Measurements from ENCODE around the gene SLC5A4.

Gene SLC5A4

GRCh38 chr22:32226326-32227104 is 28.6 kb downstream of the SLC5A4 start:
- DNase-seq, result no peak

DNA sequence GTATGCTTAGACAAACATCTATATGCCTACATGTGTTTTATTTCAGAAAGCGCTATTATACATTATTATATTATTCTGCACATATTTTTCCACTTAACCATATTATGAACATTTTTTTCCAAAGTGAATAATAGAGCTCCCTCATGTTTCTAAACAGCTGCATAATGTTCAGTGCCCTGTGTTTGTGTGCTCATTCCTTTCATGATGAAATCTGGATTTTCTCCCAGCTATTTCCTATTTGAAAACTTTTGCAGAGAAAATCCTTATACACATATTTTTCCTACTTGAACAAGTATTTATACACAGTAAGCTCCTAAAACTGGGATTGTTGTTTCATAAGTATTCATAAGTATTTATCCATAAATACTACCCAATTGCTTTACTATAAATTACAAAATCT is 32.2 kb downstream of the SLC5A4 start:
- TF ChIP-seq CTCF (IDR thresholded peaks at IDR 0.05; ENCODE audit: low read depth, low read length), result no peak
- no peaks in the 10 kb centered on the region for H3K27me3 ChIP-seq (ENCODE audit: insufficient read depth, low read depth, severe bottlenecking)
- no peak for DNase-seq
- no peaks in the 10 kb centered on the region for H3K36me3 ChIP-seq
- H3K9me3 ChIP-seq (ENCODE audit: severe bottlenecking), result no peaks in the 10 kb centered on the region
- no peak overlapping the region for H3K4me3 ChIP-seq (ENCODE audit: low read depth, low read length)
- H3K27ac ChIP-seq, result no peak overlapping the region

More at GRCh38 chr22:32226326-32227104, 28.6 kb downstream of the SLC5A4 start:
- H3K27ac ChIP-seq, result no peak overlapping the region
- no peaks in the 10 kb centered on the region for H3K9me3 ChIP-seq (ENCODE audit: severe bottlenecking)
- H3K27me3 ChIP-seq (ENCODE audit: insufficient read depth, low read depth, severe bottlenecking), result peaks cover 6% of the 10 kb centered on the region
- no peaks in the 10 kb centered on the region for H3K36me3 ChIP-seq
- TF ChIP-seq CTCF (IDR thresholded peaks at IDR 0.05; ENCODE audit: low read depth, low read length), result no peak
- no peak overlapping the region for H3K4me3 ChIP-seq (ENCODE audit: low read depth, low read length)

DNA sequence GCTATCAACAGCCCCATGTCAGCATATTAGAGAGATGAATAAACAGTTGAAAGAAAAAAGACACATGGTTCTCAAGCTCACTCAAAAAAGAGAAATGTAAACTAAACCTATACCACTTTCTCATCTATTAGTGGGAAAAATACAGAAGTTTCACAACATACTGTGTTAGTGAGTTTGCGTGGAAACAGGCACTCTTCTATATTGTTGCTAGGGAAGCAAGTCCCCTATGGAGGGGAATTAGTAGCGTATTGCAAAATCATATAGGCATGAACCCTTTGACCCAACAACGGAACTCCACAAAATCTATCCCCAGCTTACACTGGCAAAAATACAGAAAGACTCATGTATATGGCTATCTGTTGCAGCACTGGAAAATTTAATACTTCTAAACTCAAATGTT is 36.1 kb downstream of the SLC5A4 start:
- no peak for DNase-seq
- H3K27ac ChIP-seq, result no peak overlapping the region
- no peaks in the 10 kb centered on the region for H3K36me3 ChIP-seq
- no peaks in the 10 kb centered on the region for H3K27me3 ChIP-seq (ENCODE audit: insufficient read depth, low read depth, severe bottlenecking)
- no peaks in the 10 kb centered on the region for H3K9me3 ChIP-seq (ENCODE audit: severe bottlenecking)
- no peak overlapping the region for H3K4me3 ChIP-seq (ENCODE audit: low read depth, low read length)
- TF ChIP-seq CTCF (IDR thresholded peaks at IDR 0.05; ENCODE audit: low read depth, low read length), result no peak

DNA sequence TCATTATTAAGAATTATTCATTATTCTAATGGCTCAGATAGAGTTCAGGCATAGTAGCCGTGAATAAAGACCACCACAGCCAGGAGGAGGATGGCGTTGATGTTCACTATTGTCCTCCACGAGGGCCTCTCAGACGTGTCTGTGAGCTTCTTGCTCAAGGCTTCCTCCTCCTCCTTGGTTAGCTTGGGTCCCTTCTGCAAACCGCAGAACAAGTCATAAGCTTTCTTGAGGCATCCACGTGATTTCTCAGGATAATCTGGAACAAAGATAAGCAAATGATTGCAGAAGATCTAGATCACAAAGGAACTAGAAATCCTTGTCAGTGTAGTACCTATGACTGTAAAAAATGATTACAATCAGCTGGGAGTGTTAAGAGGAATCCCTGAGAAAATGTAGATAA is 36.7 kb downstream of the SLC5A4 start:
- no peak overlapping the region for H3K27ac ChIP-seq
- no peaks in the 10 kb centered on the region for H3K9me3 ChIP-seq (ENCODE audit: severe bottlenecking)
- DNase-seq, result no peak
- no peak overlapping the region for H3K4me3 ChIP-seq (ENCODE audit: low read depth, low read length)
- no peaks in the 10 kb centered on the region for H3K36me3 ChIP-seq
- no peaks in the 10 kb centered on the region for H3K27me3 ChIP-seq (ENCODE audit: insufficient read depth, low read depth, severe bottlenecking)
- TF ChIP-seq CTCF (IDR thresholded peaks at IDR 0.05; ENCODE audit: low read depth, low read length), result no peak

DNA sequence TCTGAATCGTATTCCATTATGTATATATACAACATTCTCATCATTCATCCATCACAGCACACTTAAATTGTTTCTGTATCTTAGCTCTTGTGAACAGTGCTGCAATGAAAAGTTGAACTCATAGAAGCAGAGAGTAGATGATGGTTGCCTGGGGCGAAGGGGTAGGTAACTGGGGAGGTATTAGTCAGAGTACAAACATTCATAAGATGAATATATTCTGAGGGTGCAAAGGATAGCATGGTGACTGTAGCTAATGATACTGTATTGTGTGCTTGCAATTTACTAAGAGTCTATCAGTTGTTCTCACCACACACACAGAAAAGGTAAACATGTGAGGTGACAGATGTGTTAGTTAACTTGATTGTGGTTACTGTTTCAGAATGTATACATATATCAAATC is 37.7 kb downstream of the SLC5A4 start:
- H3K36me3 ChIP-seq, result no peaks in the 10 kb centered on the region
- no peak for TF ChIP-seq CTCF (IDR thresholded peaks at IDR 0.05; ENCODE audit: low read depth, low read length)
- no peak overlapping the region for H3K4me3 ChIP-seq (ENCODE audit: low read depth, low read length)
- no peak for DNase-seq
- no peaks in the 10 kb centered on the region for H3K27me3 ChIP-seq (ENCODE audit: insufficient read depth, low read depth, severe bottlenecking)
- no peak overlapping the region for H3K27ac ChIP-seq
- H3K9me3 ChIP-seq (ENCODE audit: severe bottlenecking), result no peaks in the 10 kb centered on the region

- H3K27ac ChIP-seq, result no peak overlapping the region
- no peak for TF ChIP-seq CTCF (IDR thresholded peaks at IDR 0.05; ENCODE audit: low read depth, low read length)
- no peaks in the 10 kb centered on the region for H3K9me3 ChIP-seq (ENCODE audit: severe bottlenecking)
- no peaks in the 10 kb centered on the region for H3K36me3 ChIP-seq
- DNase-seq, result no peak
- H3K4me3 ChIP-seq (ENCODE audit: low read depth, low read length), result no peak overlapping the region
- no peaks in the 10 kb centered on the region for H3K27me3 ChIP-seq (ENCODE audit: insufficient read depth, low read depth, severe bottlenecking)
Observed at GRCh38 chr22:32216911-32217310, 38.2 kb downstream of the SLC5A4 start.
